ENCODE measurements around the gene ZNF224.
"Not testable (repeated sequence)": the region's sequence is repeated elsewhere in the genome, so short reads cannot be mapped to it uniquely, and the experiment has no call there.

ZNF224 gene

DNA sequence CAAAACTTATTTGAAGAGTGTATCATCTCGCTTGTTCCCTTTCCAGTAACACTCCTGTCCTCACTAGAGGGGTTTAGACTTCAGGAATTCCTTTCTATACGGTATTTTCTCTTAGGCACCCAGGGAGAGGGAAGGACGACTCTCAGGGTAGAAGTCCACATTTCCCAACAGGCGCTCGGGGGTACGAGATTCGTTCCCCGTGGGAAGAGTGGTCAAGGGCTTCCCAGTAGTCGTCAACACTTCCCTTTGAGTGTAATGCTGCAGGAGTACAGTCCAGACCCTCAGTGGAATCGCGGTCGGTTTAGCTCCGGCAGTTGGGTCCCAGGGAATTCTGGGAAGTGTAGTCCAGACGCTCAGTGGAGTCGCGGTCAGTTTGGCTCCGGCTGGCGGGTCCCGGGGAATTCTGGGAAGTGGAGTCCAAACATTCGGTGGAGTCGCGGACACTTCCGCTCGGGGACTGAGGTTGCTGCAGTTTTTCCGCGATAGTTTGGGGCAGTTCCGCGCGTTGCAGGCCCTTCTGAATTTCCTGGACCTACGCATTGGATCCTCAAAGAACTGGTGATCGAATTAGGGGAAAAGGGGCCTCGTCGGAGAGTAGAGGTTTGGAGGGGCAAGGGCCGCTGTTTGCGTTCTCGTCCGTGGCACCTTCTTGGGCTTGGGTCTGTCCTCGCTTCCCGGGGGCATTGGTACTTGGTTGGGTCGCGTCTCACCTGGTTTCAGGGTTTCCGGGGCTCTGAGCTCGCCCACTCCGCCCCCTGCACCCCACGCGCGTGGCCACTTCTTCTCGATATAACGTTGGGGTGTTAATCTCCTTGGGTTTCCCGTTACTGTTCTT is at the start of gene ZNF224:
Gene ZNF224, plus strand, starts transcription at position 431 of the 835 bp plus-strand sequence. CDS start 3,513 bp downstream, outside the sequence.
- DNase-seq, result peak; percentile 82 to 85

GRCh38 chr19:44050740-44051649 is 43.2 kb upstream of the ZNF224 start:
- peak; percentile 17 to 31 for DNase-seq

- peak; percentile 67 to 80 for DNase-seq
Measured at GRCh38 chr19:44051650-44052402, 42.3 kb upstream of the ZNF224 start, which contains the start of gene ZNF223. Gene ZNF223, plus strand, starts transcription at chr19:44052036. Its CDS starts 3,141 bp downstream, at chr19:44055177.

- no peak for DNase-seq
Measured at GRCh38 chr19:44055870-44056269, 38.3 kb upstream of the ZNF224 start.

GRCh38 chr19:44059229-44059628 is 34.9 kb upstream of the ZNF224 start:
- DNase-seq, result no peak

DNA sequence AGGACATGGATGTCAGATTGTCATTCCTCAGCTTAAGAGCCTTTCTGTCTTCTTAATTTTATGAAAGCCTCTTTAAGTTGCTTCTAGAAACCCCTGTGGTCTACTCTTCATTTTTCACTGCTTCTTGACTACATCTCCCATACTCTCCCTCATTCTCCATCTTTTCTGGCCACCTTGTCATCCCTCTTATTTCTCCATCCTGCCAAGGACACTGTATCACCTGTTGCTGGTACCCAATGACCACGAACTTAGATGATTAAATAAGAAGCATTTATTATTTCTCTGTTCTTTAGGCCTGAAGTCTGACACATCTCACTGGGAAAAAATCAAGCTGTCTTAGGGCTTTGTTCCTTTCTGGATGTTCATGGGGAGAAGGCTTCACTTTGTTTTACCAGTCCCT is 33.1 kb upstream of the ZNF224 start:
- no peak for DNase-seq

DNA sequence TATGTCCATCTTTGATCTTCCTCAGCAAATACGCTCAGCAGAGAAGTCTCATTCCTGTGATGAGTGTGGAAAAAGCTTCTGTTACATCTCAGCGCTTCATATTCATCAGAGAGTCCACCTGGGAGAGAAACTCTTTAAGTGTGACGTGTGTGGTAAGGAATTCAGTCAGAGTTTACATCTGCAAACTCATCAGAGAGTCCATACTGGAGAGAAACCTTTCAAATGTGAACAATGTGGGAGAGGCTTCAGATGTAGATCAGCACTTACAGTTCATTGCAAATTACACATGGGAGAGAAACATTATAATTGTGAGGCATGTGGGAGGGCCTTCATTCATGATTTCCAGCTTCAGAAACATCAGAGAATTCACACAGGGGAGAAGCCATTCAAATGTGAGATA is 27.9 kb upstream of the ZNF224 start:
- DNase-seq, result no peak

DNA sequence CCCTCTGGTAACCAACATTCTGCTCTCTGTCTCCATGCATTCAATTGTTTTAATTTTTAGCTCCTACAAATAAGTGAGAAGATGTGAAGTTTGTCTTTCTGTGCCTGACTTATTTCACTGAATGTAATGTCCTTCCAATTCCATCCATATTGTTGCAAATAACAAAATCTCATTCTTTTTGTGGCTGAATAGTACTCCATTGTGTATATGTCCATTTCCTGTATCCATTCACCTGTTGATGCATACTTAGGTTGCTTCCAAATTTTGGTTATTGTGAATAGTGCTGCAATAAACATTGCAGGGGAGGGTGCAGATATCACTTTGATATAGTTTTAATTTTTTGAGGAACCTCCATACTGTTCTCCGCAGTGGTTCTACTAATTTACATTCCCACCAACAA is 24.7 kb upstream of the ZNF224 start:
- DNase-seq, result no peak

- DNase-seq, result peak; percentile 79 to 82
Measured at GRCh38 chr19:44071824-44072542, 22.2 kb upstream of the ZNF224 start, which contains the start of gene ZNF284. Gene ZNF284, plus strand, starts transcription at chr19:44072159. Its CDS starts 4,231 bp downstream, at chr19:44076390.

DNA sequence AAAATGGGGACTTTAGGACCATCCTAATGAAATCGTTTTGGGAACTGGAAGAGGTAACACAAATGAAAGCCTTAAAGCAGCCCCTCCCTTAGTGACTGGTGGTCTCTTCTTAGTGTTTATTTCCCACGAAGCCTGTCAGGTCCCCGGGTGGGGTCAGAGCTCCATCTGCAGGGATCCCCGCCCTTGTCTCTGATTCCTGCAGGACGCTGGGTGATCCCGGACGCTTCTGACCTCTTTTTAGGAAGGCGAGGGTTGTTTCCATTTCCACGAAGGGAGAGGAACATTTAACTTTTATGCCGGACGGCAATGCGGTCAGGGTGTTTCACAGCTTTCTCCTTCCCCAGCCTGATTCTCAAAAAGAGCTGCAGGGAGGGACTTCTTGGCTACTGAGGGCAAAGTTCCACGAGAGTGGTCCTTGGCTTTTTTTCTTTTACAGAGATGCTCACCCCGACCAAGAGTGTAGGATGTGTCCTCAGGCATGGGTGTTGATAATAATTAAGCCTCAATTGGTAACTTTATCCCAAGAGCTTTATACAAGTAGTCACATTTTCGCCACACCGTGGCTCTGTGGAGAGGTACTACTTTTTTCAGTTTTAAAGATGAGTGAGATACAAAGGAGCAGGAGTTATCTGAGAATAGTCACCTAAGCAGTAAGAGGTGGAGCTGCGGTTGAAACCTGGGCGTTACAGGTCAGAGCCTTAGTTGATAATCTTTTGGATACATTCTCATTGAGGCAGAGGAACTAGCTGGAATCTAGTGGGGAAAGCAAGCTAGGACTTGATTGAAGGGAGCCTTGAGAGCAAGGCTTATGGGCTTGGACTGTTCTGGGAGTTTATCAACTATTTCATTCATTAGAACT is 21.4 kb upstream of the ZNF224 start:
- DNase-seq, result no peak

GRCh38 chr19:44076325-44076724 is 17.8 kb upstream of the ZNF224 start:
- DNase-seq, result no peak

DNA sequence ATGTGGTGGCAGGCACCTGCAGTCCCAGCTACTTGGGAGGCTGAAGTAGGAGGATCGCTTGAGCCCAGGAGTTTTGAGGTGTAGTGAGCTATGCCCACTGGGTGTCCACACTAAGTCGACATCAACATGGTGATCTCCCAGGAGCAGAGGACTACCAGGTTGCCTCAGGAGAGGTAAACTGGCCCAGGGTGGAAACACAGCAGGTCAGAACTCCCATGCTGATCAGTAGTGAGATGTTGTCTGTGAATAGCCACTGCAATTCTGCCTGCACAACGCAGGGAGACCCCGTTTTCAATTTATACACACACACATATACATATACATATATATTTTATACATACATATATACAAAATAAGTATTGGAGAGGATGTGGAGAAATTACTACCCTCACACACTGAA is 2.1 kb upstream of the ZNF224 start:
- DNase-seq, result no peak

DNA sequence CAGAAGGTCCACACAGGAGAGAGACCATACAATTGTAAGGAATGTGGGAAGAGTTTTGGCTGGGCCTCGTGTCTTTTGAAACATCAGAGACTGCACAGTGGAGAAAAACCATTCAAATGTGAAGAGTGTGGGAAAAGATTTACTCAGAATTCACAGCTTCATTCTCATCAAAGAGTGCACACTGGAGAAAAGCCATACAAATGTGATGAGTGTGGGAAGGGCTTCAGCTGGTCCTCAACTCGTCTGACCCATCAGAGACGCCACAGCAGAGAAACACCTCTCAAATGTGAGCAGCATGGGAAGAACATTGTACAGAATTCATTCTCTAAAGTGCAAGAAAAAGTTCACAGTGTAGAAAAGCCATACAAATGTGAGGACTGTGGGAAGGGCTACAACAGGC is 13.6 kb downstream of the ZNF224 start:
- no peak for DNase-seq

GRCh38 chr19:44109458-44109857 is 15.3 kb downstream of the ZNF224 start:
- no peak for DNase-seq

DNA sequence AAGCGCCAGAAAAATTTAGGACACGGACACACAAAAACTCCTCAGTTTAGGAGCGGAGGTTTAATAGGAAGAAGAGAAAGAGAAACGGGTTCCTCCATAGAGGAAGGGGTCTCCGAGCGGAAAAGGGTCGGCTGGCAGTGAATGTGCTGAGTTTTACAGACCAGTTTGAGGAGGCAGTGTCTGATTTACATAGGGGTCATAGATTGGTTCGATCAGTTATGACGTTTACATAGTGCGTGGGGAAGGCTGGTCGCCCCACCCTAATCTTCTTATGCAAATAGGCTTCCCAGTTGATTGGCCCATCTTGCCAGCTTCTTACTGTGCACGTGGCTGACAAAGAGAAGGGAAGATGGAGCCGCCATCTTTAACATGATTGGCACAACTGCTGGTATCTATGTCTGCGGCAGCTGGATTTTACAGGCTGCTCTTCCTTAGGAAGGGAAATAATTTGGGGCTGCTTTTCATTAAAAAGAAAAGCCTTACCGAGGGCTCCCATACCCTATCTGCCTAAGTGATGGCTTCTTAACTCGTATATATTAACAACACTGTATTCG is 17.8 kb downstream of the ZNF224 start:
- DNase-seq, result peak in 1 of 2 donors; percentile 1

- no peak for DNase-seq
Measured at GRCh38 chr19:44112802-44113137, 18.6 kb downstream of the ZNF224 start.

DNA sequence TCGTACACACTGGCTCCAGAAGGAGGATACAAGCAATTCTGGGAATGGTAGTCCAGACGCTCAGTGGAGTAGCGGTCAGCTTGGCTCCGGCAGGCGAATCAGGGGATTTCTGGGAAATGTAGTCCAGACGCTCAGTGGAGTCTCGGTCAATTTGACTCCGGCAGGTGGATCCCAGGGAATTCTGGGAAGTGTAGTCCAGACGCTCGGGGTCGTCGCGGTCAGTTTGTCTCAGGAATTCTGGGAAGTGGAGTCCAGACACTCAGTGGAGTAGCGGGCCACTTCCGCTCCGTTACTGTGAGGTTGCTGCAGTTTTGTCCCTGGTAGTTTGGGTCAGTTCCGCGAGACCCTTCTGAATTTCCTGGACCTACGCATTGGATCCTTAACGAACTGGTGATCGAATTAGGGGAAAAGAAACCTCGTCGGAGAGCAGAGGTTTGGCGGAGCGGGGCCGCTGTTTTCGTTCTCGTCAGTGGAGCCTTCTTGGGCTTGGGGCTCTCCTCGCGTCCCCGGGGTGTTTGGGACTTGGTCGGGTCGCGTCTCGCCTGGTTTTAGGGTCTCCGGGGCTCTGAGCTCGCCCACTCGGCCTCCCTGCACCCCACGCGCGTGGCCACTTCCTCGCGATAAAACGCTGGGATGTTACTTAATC is 19.1 kb downstream of the ZNF224 start, which contains the start of gene ZNF225:
Gene ZNF225, plus strand, starts transcription at position 262 of the 646 bp plus-strand sequence. CDS start 2,429 bp downstream, outside the sequence.
- peak; percentile 82 to 83 for DNase-seq

DNA sequence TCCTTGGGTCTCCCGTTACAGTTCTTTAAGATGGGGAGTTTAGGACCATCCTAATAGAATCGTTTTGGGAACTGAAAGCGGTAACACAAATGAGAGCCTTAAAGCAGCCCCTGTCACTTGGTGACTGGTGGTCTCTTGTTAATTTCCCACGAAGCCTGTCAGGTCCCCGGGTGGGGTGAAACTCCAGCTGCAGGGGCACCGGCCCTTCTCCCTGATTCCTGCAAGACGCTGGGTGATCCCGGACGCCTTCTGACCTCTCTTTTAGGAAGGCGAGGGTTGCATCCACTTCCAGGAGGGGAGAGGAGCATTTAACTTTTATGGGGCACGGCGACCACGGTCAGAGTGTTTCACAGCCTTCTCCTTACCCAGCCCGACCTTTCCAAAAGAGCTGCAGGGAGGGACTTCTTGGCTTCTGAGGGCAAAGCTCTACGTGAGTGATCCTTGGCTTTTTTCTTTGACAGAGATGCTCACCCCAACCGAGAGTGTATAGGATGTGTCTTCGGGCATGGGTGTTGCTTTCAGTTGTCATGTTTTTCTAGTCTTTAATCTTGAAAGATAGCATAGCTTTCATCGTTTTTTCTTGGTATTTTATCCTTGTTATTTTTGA is 19.7 kb downstream of the ZNF224 start:
- DNase-seq, result peak; percentile 1 to 22

- DNase-seq, result not testable (repeated sequence)
Measured at GRCh38 chr19:44121162-44121561, 27.0 kb downstream of the ZNF224 start.

- DNase-seq, result no peak
Measured at GRCh38 chr19:44131955-44132354, 37.8 kb downstream of the ZNF224 start.
